ENCODE data around the gene EPB41L4B.

The EPB41L4B gene

DNA sequence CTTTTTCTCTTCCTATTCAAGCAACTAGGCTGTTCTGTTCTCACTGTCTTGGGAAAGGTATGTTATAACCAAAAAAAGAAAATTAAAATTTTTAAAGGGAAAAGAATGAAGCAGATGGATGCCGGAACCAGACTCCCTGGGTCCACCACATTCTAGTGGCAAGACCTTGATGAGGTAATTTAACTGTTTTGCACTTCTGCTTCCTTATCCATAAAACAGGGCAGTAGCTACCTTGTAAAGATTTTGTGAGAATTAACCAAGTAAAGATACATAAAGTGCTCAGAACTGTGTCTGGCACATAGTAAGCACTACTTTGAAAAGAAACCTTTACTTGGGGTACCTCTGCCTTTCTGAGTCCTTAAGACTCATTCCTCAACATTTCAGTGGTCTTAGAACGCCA is 17.0 kb downstream of the EPB41L4B start:
- no peak overlapping the region for H3K4me3 ChIP-seq (ENCODE audit: low read depth, low read length)
- no peak overlapping the region for H3K27ac ChIP-seq (ENCODE audit: extremely low read depth, low read depth, low read length)
- ChIA-PET CTCF (no interaction called here), POLR2A (no interaction called here)
- TF ChIP-seq, protein P1, sequence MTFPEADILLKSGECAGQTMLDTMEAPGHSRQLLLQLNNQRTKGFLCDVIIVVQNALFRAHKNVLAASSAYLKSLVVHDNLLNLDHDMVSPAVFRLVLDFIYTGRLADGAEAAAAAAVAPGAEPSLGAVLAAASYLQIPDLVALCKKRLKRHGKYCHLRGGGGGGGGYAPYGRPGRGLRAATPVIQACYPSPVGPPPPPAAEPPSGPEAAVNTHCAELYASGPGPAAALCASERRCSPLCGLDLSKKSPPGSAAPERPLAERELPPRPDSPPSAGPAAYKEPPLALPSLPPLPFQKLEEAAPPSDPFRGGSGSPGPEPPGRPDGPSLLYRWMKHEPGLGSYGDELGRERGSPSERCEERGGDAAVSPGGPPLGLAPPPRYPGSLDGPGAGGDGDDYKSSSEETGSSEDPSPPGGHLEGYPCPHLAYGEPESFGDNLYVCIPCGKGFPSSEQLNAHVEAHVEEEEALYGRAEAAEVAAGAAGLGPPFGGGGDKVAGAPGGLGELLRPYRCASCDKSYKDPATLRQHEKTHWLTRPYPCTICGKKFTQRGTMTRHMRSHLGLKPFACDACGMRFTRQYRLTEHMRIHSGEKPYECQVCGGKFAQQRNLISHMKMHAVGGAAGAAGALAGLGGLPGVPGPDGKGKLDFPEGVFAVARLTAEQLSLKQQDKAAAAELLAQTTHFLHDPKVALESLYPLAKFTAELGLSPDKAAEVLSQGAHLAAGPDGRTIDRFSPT (tag by site-specific recombination; IDR thresholded peaks at IDR 0.05), result no peak
- TF ChIP-seq ZNF350 (tag by site-specific recombination; IDR thresholded peaks at IDR 0.05), result no peak
- TF ChIP-seq ZNF48 (tag by site-specific recombination; IDR thresholded peaks at IDR 0.05), result no peak
- TF ChIP-seq, protein P2, sequence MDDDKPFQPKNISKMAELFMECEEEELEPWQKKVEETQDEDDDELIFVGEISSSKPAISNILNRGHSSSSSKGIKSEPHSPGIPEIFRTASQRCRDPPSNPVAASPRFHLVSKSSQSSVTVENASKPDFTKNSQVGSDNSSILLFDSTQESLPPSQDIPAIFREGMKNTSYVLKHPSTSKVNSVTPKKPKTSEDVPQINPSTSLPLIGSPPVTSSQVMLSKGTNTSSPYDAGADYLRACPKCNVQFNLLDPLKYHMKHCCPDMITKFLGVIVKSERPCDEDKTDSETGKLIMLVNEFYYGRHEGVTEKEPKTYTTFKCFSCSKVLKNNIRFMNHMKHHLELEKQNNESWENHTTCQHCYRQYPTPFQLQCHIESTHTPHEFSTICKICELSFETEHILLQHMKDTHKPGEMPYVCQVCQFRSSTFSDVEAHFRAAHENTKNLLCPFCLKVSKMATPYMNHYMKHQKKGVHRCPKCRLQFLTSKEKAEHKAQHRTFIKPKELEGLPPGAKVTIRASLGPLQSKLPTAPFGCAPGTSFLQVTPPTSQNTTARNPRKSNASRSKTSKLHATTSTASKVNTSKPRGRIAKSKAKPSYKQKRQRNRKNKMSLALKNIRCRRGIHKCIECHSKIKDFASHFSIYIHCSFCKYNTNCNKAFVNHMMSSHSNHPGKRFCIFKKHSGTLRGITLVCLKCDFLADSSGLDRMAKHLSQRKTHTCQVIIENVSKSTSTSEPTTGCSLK (tag by site-specific recombination; IDR thresholded peaks at IDR 0.05), result no peak
- TF ChIP-seq OVOL3 (tag by site-specific recombination; IDR thresholded peaks at IDR 0.05), result no peak
- TF ChIP-seq, protein P3, sequence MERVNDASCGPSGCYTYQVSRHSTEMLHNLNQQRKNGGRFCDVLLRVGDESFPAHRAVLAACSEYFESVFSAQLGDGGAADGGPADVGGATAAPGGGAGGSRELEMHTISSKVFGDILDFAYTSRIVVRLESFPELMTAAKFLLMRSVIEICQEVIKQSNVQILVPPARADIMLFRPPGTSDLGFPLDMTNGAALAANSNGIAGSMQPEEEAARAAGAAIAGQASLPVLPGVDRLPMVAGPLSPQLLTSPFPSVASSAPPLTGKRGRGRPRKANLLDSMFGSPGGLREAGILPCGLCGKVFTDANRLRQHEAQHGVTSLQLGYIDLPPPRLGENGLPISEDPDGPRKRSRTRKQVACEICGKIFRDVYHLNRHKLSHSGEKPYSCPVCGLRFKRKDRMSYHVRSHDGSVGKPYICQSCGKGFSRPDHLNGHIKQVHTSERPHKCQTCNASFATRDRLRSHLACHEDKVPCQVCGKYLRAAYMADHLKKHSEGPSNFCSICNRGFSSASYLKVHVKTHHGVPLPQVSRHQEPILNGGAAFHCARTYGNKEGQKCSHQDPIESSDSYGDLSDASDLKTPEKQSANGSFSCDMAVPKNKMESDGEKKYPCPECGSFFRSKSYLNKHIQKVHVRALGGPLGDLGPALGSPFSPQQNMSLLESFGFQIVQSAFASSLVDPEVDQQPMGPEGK (tag by site-specific recombination; IDR thresholded peaks at IDR 0.05), result no peak
- TF ChIP-seq ZNF341 (tag by site-specific recombination; IDR thresholded peaks at IDR 0.05; ENCODE audit: low read depth), result no peak
- no peak for TF ChIP-seq ZNF624 (tag by site-specific recombination; IDR thresholded peaks at IDR 0.05)
- no peak for TF ChIP-seq ZNF544 (tag by site-specific recombination; IDR thresholded peaks at IDR 0.05)
- TF ChIP-seq ZSCAN16 (tag by site-specific recombination; IDR thresholded peaks at IDR 0.05), result no peak
- no peak for TF ChIP-seq ZSCAN23 (tag by site-specific recombination; IDR thresholded peaks at IDR 0.05)
- TF ChIP-seq HOXD13 (CRISPR knock-in tag; IDR thresholded peaks at IDR 0.05; ENCODE audit: borderline replicate concordance), result no peak
- no peak for TF ChIP-seq ZNF433 (tag by site-specific recombination; IDR thresholded peaks at IDR 0.05; ENCODE audit: low read depth)
- TF ChIP-seq, protein P4, sequence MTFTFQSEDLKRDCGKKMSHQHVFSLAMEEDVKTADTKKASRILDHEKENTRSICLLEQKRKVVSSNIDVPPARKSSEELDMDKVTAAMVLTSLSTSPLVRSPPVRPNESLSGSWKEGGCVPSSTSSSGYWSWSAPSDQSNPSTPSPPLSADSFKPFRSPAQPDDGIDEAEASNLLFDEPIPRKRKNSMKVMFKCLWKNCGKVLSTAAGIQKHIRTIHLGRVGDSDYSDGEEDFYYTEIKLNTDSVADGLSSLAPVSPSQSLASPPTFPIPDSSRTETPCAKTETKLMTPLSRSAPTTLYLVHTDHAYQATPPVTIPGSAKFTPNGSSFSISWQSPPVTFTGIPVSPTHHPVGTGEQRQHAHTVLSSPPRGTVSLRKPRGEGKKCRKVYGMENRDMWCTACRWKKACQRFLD (tag by site-specific recombination; IDR thresholded peaks at IDR 0.05), result no peak
- TF ChIP-seq ZNF660 (tag by site-specific recombination; IDR thresholded peaks at IDR 0.05), result no peak
- TF ChIP-seq, protein P5, sequence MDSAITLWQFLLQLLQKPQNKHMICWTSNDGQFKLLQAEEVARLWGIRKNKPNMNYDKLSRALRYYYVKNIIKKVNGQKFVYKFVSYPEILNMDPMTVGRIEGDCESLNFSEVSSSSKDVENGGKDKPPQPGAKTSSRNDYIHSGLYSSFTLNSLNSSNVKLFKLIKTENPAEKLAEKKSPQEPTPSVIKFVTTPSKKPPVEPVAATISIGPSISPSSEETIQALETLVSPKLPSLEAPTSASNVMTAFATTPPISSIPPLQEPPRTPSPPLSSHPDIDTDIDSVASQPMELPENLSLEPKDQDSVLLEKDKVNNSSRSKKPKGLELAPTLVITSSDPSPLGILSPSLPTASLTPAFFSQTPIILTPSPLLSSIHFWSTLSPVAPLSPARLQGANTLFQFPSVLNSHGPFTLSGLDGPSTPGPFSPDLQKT (IDR thresholded peaks at IDR 0.05; ENCODE audit: borderline replicate concordance, low read depth, low read length), result no peak
- TF ChIP-seq OSR2 (tag by site-specific recombination; IDR thresholded peaks at IDR 0.05), result no peak; the same call in 1 of the 2 replicates
- no peak for TF ChIP-seq IKZF3 (tag by site-specific recombination; IDR thresholded peaks at IDR 0.05)
- TF ChIP-seq WT1 (tag by site-specific recombination; IDR thresholded peaks at IDR 0.05), result no peak
- H3K4me1 ChIP-seq (ENCODE audit: control insufficient read depth, insufficient read depth, low read length), result 0 out of 2 replicates have a peak, but pooled peaks cover 6% of the 10 kb centered on the region
- H3K9me3 ChIP-seq (ENCODE audit: control insufficient read depth, insufficient read depth, low read depth, low read length), result no peaks in the 10 kb centered on the region
- H3K36me3 ChIP-seq (ENCODE audit: control insufficient read depth in 2 of 2, insufficient read depth in 1 of 2, low read length in 2 of 2), result no peaks in the 10 kb centered on the region

Data from HEK293 (cell line).